Measurements from ENCODE around the gene TLK1. TPM values are rescaled to one million over a fixed set of nuclear protein-coding genes. Genes with fewer than 3 reads are reported as not detected.
A peak's percentile ranks its signal among the peaks of the same experiment; 100 is the strongest.

The TLK1 gene
- total RNA-seq, 2 donors from 2014 or later = 31.9 to 48.1 TPM

DNA sequence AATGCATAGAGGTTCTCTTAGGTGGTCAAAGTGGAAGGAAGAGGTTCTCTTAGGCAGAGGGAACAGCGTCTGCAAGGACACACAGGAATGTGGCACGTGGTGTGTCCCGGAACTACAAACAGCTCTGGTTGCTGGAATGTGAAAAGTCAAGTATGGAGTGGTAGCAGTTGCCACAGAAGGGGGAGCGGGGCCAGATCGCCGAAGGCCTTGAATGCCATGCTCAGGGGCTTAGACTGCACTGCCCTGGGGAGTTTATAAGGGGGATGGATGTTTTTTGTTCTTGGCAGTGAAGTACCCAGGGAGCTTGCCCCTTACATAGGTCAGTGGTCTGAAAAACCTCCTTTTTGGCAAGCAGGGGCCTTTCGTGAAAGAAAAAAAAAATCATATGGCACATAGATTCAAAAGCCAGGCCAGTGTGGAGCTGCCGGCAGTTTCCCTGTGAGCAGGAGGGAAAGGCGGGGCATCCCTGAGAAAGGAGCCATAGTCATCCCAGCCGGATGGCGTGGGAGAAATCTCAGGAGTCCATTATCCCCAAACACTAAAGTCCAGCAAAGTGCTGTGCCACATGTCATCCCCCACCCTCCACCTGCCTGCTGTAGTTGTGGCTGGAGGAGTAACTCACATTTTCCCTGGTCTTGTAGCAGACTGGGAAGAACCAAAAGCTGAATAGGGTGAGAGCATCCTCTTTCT is 186.2 kb downstream of the TLK1 start:
- DNase-seq = peak in 2 of 4 donors; percentile 22 to 31
- 63 to 67% methylated on average over 11 of the region's 11 CpGs for WGBS, 2 donors
- peak; percentile 9 for ATAC-seq

DNA sequence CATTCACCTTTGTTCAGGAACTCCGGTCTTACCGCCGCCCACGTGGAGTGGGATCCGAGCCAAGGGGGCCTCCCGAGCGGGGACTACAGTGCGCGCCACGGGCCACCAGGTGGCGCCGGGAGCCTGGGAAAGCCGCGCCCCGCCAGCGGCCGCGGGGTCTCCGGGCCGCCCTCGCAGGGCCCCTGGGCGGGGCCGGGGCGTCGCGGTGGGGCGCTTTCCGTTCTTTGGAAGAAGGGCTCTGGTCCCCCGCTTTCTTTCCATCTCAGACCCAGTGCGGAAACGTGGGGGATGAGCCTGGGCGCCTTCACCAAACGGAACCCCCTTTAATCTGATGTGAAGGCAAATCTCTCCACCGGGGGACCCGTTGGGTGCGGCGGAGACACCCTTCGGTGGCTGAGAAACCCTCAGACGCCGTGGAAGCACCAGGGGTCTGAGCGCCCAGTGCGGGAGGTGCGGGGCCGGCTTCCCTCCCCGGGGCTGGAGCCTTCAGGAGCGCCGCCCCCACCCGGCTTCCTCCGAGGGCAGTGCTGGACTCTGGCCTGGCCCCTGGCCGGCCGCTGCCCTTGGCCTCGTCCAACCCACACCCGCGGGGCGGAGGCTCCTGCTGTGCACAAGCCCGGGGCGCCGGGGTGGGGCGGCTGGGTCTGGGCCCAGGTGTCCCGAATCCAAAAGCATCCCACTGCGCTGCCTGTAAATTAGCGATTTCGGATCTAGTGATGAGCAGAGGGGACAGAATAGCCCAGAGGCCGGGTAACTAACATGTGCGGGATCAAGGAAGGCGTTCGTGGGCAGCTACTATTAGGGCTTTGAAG is 187.0 kb downstream of the TLK1 start:
- no peaks in the 10 kb centered on the region for H3K36me3 ChIP-seq (replicated peaks in 1 of 2; ENCODE audit: insufficient read depth in 1 of 2, low read depth in 2 of 2)
- no peaks in the 10 kb centered on the region for H3K27me3 ChIP-seq
- DNase-seq = peak; percentile 89 to 93 (median 92)
- TF ChIP-seq CTCF (IDR thresholded peaks at IDR 0.05) (peak; percentile 75 to 99 (median 95)), POLR2A (IDR thresholded peaks at IDR 0.05) (peak in 2 of 3 donors; percentile 56 to 57)
- peak overlapping the region in 3 of 4 donors; percentile 66 to 82 (median 74) for H3K27ac ChIP-seq
- WGBS, 2 donors = 5 to 14% methylated on average over 26 to 67 of the region's 67 CpGs
- peaks cover 18% of the 10 kb centered on the region for H3K4me1 ChIP-seq
- peak; percentile 95 for ATAC-seq
- H3K9me3 ChIP-seq = no peaks in the 10 kb centered on the region
- peak overlapping the region; percentile 56 for H3K4me3 ChIP-seq
- intact Hi-C loops (cut with DNase I) = loop anchor here (10.0 kb wide), 1 partner anchor 441 kb away; no protein-coding TSS in a partner anchor

More for the DNA sequence above, 186.2 kb downstream of the TLK1 start:
- intact Hi-C loops (cut with DNase I) = loop anchor here (10.0 kb wide), 1 partner anchor 440 kb away; no protein-coding TSS in a partner anchor
- Histone ChIP-seq H3K36me3 (replicated peaks in 1 of 2; ENCODE audit: insufficient read depth in 1 of 2, low read depth in 2 of 2) (no peaks in the 10 kb centered on the region), H3K9me3 (no peaks in the 10 kb centered on the region), H3K27ac (no peak overlapping the region), H3K4me3 (no peak overlapping the region), H3K4me1 (peaks cover 18% of the 10 kb centered on the region), H3K27me3 (no peaks in the 10 kb centered on the region)
- TF ChIP-seq CTCF (IDR thresholded peaks at IDR 0.05) = no peak
- TF ChIP-seq POLR2A (IDR thresholded peaks at IDR 0.05) = no peak

GRCh38 chr2:170973225-170973491 is 187.5 kb downstream of the TLK1 start:
- ATAC-seq (no peak), DNase-seq (no peak)
- TF ChIP-seq POLR2A (IDR thresholded peaks at IDR 0.05) = no peak
- no peak for TF ChIP-seq CTCF (IDR thresholded peaks at IDR 0.05)
- H3K27ac ChIP-seq = peak overlapping the region in 3 of 4 donors; percentile 0 to 66 (median 40)
- peaks cover 18% of the 10 kb centered on the region for H3K4me1 ChIP-seq
- H3K27me3 ChIP-seq = no peaks in the 10 kb centered on the region
- WGBS, 2 donors = 1 to 3% methylated on average over 12 of the region's 12 CpGs
- H3K4me3 ChIP-seq = no peak overlapping the region
- intact Hi-C loops (cut with DNase I) = loop anchor here (10.0 kb wide), 1 partner anchor 442 kb away; no protein-coding TSS in a partner anchor
- no peaks in the 10 kb centered on the region for H3K36me3 ChIP-seq (replicated peaks in 1 of 2; ENCODE audit: insufficient read depth in 1 of 2, low read depth in 2 of 2)
- H3K9me3 ChIP-seq = no peaks in the 10 kb centered on the region

GRCh38 chr2:170972296-170973224 is 188.1 kb downstream of the TLK1 start:
- Histone ChIP-seq H3K4me3 (no peak overlapping the region), H3K4me1 (peaks cover 18% of the 10 kb centered on the region), H3K27ac (peak overlapping the region in 3 of 4 donors; percentile 0 to 66 (median 40)), H3K9me3 (no peaks in the 10 kb centered on the region), H3K36me3 (replicated peaks in 1 of 2; ENCODE audit: insufficient read depth in 1 of 2, low read depth in 2 of 2) (no peaks in the 10 kb centered on the region), H3K27me3 (no peaks in the 10 kb centered on the region)
- ATAC-seq (no peak), DNase-seq (peak in 1 of 4 donors; percentile 19)
- intact Hi-C loops (cut with DNase I) = loop anchor here (10.0 kb wide), 1 partner anchor 442 kb away; no protein-coding TSS in a partner anchor
- WGBS, 2 donors = 53 to 57% methylated on average over 20 of the region's 20 CpGs
- TF ChIP-seq POLR2A (IDR thresholded peaks at IDR 0.05) (no peak), CTCF (IDR thresholded peaks at IDR 0.05) (no peak)
